Ishikawa (cell line): Measurements from ENCODE around the gene FNBP1.

ENCODE experiments used
- CEBPB ChIP-seq: IDR thresholded peaks from 2 replicates; pipeline ENCODE4 v1.6.1; 2012
- CREB1 ChIP-seq: IDR thresholded peaks from 2 replicates; pipeline ENCODE4 v1.6.1; 2012; ENCODE audit warnings: low read depth
- EGR1 ChIP-seq: IDR thresholded peaks from 2 replicates; pipeline ENCODE4 v1.6.1; 2012
- EP300 ChIP-seq: IDR thresholded peaks from 2 replicates; pipeline ENCODE4 v1.6.1; 2012; ENCODE audit warnings: borderline replicate concordance
- FOXM1 ChIP-seq: IDR thresholded peaks from 2 replicates; pipeline ENCODE4 v1.6.1; 2012; ENCODE audit warnings: low read depth, borderline replicate concordance
- MAX ChIP-seq: IDR thresholded peaks from 2 replicates; pipeline ENCODE4 v1.6.1; 2012
- NFIC ChIP-seq: IDR thresholded peaks from 2 replicates; pipeline ENCODE4 v1.6.1; 2012
- RAD21 ChIP-seq: IDR thresholded peaks from 2 replicates; pipeline ENCODE4 v1.6.1; 2012; ENCODE audit warnings: low read depth
- REST ChIP-seq: IDR thresholded peaks from 2 replicates; pipeline ENCODE4 v1.6.1; 2012; ENCODE audit warnings: low read depth, mild to moderate bottlenecking
- TAF1 ChIP-seq: IDR thresholded peaks from 2 replicates; pipeline ENCODE4 v1.6.1; 2012; ENCODE audit warnings: low read depth, mild to moderate bottlenecking
- TCF12 ChIP-seq: IDR thresholded peaks from 2 replicates; pipeline ENCODE4 v1.6.1; 2012; ENCODE audit warnings: low read depth
- TEAD4 ChIP-seq: IDR thresholded peaks from 2 replicates; pipeline ENCODE4 v1.6.1; 2012
- USF1 ChIP-seq: IDR thresholded peaks from 2 replicates; pipeline ENCODE4 v1.6.1; 2012
- YY1 ChIP-seq: IDR thresholded peaks from 2 replicates; pipeline ENCODE4 v1.6.1; 2012; ENCODE audit warnings: low read depth
- ZBTB7A ChIP-seq: IDR thresholded peaks from 2 replicates; pipeline ENCODE4 v1.6.1; 2012; ENCODE audit warnings: low read depth

Gene FNBP1

GRCh38 chr9:130001190-130001589 lies 41.8 kb downstream of the FNBP1 start:
- TF ChIP-seq TAF1 (no peak), NFIC (no peak), RAD21 (no peak), EGR1 (no peak), CREB1 (no peak), MAX (no peak), TEAD4 (no peak), EP300 (no peak), REST (no peak), CEBPB (no peak), FOXM1 (no peak), ZBTB7A (no peak), YY1 (no peak), TCF12 (no peak), USF1 (no peak)

GRCh38 chr9:129999141-129999510 lies 43.9 kb downstream of the FNBP1 start:
- TF ChIP-seq TAF1, result no peak
- TF ChIP-seq RAD21, result no peak
- no peak for TF ChIP-seq EGR1
- TF ChIP-seq YY1, result no peak
- no peak for TF ChIP-seq TEAD4
- TF ChIP-seq REST, result no peak
- TF ChIP-seq NFIC, result no peak
- no peak for TF ChIP-seq FOXM1
- no peak for TF ChIP-seq TCF12
- TF ChIP-seq USF1, result no peak
- no peak for TF ChIP-seq CREB1
- TF ChIP-seq MAX, result no peak
- TF ChIP-seq ZBTB7A, result no peak

GRCh38 chr9:129998491-129999140 lies 44.4 kb downstream of the FNBP1 start:
- no peak for TF ChIP-seq TAF1
- TF ChIP-seq TCF12, result no peak
- TF ChIP-seq NFIC, result no peak
- TF ChIP-seq ZBTB7A, result no peak

- TF ChIP-seq CREB1 (no peak), MAX (no peak), EP300 (no peak), NFIC (no peak), ZBTB7A (no peak), TEAD4 (no peak), TAF1 (no peak), REST (no peak), RAD21 (no peak), EGR1 (no peak), TCF12 (no peak), CEBPB (no peak), USF1 (no peak), FOXM1 (no peak), YY1 (no peak)
These were observed 46.7 kb downstream of the FNBP1 start for GRCh38 chr9:129996161-129996830.
